GM18870 (cell line): Measurements from ENCODE around the gene CTNNA3.

ENCODE experiments used
- ATAC-seq: cut with Tn5 transposase; IDR thresholded peaks from one replicate; pipeline ENCODE4 v1.9.1; 2021; ENCODE audit warnings: moderate library complexity; ENCODE audit not compliant: unreplicated experiment

CTNNA3 gene

DNA sequence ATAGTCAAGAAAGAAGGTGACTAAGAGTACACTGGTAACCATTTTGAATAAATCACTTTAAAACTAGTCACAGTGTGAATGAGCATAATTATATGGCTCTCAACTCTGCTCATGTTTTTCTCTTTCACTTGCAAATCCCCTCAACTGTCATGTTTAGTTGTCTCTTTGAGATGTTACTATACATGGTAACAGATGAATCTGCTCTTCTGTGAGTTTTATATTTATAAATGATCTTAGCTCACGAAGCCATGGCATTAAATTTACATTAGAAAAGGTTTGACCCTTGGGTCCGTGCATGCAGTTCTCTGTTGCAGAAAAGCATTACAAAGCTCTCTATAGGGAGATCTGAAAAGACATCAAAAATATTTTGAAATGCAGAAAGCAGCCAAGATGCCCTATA lies 803.1 kb downstream of the CTNNA3 start:
- no peak for ATAC-seq

DNA sequence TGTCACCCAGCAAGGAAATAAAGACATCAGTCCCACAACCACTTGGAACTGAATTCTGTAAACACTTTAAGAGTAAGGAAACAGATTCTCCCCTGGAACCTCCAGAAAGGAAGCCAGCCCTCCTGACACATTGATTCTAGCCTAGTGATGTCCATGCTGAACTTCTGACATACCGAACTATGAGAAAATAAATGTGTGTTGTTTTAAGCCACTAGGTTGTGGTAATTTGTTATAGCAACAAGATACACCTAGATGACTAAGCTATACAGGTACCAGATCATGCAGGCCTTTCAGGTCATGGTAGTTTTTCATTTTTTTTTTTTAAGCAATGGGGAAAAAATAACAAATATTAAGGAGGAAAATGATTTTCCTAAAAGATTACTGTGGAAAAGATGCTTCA lies 807.8 kb downstream of the CTNNA3 start:
- ATAC-seq: no peak

DNA sequence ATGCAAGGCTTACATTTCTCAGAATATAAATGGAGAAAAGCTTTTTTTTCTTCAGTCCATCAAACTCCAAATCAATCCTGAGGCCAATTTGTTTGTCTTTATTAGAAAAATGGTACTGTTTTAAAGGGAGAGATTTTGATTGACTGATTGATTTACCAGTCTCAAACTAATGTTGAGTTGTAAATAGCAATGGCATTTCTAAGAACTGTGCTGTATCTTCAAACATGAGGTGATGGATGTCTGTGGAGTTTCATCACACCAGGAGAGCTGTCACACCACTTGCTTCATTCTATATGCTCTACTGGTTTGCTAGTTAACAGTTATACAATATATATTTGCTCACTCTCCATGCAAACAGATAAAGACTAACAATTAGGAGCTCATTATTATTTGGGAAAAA lies 809.1 kb downstream of the CTNNA3 start:
- no peak for ATAC-seq

DNA sequence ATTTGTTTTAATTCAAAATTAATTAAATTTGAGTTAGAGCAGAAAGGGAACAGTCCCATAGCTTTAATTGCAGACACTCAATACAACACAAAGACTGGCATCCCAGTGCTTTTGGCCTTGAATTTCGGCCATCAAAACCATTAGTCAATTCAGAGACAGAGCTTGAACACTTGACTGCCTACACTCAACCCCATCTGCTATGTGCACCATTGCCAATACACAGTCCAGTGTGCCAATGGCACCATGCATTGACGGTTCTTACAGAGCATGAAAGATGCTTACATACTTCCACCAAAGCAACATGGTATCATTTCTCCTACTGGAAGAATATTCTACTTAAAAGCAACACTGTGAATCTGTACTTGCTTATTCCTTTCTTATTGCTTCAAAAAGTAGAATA lies 813.7 kb downstream of the CTNNA3 start:
- no peak for ATAC-seq

DNA sequence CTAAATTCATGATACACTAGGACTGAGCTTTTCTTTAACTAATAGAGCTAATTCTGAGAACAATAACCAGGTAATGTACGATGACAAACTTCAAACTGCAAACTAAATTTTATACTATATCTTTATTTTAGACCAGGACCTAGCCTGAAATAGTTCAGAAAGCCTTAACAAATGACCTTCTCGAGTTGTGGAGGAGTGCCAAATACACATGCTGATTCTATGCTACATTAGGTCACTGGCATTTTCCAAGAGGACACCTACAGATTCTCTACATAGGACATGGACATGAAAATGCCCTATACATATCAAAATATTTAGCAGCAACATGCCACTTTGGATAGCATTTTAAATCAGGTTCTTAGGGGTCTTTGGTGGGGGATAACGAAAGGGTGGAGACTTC lies 814.2 kb downstream of the CTNNA3 start:
- ATAC-seq: no peak

DNA sequence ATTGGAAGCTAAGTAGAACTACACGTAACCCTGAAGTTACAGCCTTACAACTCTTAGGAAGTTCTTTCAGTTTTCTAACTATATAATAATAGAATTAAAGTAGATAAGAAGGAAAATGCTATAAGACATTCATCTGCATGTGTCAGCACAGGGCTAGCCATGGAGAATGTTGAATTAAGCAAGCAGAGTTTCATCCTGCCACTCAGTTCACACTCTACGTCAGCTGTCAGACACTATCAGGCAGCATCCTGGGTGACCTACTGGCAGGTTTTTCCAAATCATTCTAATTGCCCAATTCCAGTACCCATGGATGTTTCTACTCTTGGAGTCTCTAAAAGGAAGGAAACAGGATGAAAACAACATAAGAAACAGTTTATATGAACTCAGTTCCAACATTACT lies 815.2 kb downstream of the CTNNA3 start:
- ATAC-seq: no peak

DNA sequence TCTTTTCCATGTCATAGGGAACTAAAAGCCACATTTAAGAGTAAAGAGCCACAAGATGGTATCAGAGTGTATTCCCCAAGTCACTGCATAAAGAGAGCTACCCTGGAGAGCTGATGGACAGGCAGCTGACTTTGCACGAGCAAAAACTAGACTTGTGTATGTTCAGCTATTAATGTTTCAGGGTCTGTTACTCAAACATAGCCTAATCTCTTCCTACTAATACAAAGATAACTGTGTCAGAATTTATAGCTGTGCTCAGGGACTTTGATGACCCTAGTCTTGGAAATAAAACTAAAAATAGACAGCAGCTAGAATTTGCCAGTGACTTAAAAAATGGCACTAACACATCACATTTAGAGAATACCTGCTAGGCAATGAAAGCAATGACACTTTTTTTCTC lies 815.7 kb downstream of the CTNNA3 start:
- no peak for ATAC-seq

DNA sequence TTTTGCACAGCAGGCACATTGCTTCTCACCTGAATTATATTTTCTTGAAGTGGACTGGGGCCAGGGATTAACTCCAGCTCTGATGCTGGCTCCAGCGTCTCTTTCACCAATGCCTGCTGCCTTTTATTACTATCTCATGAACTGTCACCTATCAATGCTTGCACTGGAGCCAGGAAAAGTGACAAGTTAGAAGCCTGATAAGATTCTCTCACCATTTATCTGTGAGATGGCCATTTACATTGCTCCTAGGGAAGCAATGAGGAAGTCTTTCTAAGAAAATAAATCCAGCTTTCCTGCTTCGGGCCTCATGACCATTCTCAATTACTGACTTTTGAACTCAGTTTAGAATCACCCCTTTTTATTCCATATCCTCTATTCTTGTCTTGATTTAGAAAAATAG lies 818.6 kb downstream of the CTNNA3 start:
- ATAC-seq: no peak

DNA sequence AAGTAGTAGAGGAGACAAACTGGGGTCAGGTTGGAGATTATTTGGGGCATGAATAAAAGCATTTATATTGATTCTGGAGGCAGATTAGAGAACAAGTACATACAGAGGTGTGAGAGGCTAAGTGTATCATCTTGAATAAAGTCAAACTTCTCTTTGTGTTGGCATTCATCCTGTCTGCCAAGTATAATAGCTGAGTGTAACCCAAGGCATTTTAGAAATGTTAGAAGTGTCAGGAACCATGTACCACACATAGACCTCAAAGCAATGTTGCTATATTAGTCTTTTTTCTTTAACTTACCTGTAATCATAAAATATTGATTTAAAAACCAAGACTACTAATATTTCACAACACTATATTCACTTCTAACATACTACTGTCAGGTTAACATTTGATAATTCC lies 826.4 kb downstream of the CTNNA3 start:
- ATAC-seq: no peak

DNA sequence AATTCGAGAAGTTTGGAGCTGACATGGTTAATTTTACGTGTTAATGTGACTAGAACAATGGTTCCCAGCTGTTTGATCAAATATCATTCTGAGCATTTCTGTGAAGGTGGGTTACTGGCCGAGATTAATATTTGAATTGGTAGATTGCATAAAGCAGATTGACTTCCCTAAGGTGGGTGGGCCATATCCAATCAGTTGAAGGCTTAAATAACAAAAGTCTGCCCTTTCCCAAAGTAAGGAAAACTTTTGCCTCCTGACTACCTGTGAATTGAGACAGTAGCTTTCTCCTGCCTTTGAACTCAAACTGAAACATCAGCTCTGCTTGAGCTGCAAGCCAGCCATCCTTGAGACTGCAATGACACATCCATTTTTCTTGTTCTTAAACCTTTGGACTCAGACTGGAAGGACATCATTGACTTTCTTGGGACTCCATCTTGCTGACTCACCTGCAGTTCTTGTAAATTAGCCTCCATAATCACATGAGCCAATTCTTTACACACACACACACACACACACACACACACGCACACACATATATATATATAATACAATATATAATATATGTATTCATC lies 833.2 kb downstream of the CTNNA3 start:
- ATAC-seq: no peak

DNA sequence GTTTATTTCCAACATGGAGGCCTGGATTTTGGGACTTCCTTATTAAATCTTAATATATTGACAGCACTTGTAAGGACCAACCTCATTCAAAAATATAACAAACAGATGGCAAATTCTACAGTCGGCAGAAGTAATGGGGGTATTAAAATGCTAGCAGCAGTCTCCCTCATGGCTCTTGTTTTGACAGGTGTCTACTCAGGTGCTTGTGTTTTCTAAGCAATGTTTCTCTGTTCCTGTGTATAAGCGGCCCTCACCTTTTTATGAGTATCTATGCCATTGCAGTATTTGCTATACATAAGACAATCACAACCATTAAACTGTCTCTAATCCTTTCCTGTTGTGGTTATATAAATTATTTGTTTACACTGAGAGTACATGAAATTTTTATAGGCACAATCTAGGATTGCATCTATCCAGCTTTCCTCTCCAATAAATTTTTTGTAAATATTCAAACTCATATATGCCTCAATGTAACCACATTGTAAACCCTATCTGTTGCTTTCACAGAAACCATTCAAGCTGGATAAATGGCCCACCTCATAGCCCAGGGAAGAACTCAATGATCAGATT lies 835.5 kb downstream of the CTNNA3 start:
- ATAC-seq: no peak

DNA sequence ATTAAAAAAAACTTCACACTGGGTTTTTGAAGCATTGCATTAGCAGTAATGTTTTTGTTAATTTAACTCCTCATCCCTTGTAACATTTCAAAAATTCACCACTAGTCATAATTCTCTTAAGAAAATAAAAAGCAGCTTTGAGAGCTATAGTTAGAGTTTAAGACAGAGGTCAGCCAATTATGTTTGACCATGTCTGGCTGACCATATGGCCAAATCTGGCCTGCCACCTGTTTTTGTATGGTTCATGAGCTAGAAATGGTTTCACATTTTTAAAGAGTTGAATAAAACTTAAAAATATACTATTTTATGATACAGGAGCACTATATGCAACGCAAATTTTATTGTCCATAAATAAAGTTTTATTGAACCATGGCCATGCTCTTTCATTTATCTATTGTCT lies 843.2 kb downstream of the CTNNA3 start:
- no peak for ATAC-seq

DNA sequence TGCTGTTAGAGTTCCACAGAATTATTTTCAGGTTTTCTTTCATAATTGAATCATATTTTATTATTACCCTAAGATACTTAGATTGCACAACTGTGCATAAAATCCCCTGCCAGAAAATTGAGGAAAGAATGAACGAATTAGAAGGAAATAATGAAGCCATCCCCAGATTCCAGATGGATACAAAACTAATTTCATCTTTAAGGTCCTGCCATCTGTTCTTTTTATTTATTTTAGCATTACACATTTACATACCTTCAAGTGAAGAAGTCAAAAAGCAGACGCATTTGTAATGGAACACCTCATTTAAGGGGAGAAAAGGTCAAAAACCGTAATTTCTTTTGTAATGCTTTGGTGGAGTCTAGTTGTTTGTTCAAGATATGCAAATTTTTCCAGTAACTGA lies 847.1 kb downstream of the CTNNA3 start:
- no peak for ATAC-seq

DNA sequence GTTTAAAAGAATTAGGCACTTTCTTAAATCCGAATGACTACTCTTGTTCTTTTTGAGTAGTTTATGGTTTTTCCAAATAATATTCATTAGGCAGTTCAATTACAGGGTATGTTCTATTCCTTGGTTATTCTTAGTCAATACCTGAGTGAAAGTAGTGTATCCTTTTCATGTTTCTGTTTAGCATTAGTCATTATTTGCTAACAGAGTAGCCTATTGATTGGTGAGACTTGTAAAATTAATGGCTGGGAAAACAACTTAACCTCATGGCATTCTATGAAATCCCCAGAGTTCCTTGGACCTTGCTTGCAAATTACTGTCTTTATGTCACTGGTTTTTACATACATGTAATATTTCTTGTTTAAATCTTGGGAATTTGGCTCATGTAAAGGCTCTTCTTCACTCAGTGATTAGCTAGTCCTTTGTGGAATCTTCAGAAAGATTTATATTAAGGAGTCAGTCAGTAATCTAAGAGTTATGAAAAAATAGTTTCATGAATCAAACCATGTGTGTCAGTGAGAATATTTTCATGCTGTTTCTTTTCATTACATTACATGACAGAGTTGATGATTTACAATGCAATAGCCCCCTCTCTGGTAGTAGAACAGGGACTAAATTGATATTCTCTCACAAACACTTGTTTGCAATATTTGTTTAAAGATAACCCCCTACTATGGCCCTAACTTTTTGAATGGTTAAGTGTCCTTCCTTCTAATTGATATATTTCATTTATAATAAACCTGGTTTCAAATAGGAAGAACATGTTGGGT lies 851.6 kb downstream of the CTNNA3 start:
- no peak for ATAC-seq

DNA sequence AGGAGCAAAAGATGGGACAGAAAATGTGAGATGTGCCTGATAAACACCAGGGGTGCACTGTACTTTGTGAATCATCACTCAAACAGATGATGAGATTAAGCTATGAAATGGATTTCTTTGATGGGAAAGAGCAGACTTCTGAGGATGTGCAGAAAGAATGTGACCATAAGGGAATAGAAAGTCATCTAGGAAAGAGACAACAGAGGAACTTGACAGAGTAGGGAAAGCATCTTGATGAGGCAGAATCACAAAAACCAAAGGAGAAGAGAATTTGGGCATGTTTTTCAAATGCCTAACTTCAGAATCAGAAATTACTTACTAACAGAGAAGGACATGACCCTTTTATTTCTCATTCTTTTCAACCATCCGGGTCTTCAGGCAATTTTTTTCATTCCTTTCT lies 852.6 kb downstream of the CTNNA3 start:
- ATAC-seq: no peak

DNA sequence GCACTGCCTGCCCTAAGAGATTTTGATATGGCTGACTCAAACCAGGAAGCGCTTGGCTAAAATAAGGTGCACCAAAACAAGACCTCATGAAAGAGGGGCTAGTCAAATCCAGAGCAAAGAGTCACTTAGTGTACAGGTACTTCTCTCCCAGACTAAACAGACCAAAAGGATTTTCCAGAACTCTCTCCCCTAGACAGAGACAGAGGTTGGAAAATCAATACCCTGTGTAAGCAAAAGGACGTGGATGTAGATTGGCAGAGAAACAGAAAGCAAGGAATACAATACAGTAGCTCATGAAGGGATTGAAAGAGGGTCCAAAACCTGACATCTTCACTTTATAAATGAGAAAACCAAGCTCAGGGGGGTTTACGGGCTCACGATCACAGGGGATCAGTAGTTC lies 853.1 kb downstream of the CTNNA3 start:
- ATAC-seq: no peak

DNA sequence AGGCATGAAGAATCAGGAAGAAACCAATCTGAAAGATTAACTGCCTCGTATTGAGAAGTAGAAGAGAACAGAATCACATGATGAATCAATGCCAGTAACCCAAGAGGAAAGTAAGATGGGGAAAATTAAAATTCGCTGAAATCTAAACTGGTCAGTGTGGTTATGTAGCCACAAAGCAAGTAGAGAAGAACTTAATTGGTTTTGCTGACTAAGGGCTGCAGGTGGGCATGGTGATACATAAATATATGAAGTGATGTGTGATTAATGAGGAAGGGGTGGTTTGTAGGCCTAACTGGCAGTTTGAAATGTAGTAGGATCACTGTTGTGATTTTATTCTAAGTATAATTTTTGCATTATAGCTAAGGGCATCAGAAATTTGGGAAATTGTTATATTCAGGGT lies 853.6 kb downstream of the CTNNA3 start:
- no peak for ATAC-seq

DNA sequence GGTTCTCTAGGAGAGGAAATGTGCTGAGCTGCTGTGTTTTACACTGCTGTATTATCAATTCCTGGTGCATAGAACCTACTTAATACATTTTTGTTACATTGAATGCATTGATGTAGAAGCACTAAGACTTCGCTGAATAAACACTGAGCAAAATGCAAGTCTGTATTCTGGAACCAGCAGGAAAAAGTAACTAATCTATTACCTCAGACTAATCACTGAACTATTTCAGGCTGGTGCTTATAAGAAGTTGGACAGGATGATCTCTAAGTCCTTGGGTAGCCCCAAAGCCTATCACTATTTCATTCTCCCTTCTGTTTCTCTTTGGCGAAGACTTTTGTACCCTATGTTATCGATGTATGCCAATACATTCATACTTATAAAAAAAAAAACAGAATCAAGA lies 857.3 kb downstream of the CTNNA3 start:
- no peak for ATAC-seq

DNA sequence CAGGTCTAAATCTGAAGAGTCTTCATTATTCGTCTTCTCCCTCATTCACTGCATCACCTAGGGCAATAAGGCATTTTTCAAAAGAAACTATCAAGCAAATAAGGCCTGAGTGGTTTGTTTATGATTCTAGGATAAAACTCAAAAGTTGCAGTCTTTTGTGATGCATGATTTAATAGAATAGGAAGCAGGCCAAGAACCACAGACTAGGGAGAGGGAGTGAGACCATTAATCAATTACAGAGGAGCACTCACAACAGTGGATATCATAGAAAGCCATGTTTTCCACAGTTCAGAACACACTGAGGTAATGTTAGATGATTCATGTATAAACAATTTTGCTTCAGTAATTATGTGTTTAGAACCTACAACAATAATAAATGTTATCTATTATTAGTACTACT lies 858.0 kb downstream of the CTNNA3 start:
- no peak for ATAC-seq

DNA sequence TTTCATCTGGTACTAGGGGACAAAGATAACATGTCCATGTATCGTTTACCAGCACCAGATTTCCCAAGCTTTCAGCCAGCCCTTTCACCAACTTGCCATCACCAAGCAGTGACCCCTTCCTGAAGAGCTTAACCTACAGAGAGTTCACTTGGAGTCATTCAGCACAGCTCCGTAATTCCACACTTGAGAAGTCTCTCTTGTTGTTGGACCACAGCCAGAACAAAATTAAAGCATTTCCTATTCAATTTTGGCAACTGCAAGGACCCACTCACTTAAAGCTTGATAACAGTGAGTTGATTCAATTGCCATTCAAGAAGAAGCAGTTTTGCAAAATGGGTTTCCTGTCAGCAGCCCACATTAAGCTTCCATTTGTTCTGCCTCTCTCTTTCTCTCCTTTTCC lies 858.7 kb downstream of the CTNNA3 start:
- no peak for ATAC-seq

DNA sequence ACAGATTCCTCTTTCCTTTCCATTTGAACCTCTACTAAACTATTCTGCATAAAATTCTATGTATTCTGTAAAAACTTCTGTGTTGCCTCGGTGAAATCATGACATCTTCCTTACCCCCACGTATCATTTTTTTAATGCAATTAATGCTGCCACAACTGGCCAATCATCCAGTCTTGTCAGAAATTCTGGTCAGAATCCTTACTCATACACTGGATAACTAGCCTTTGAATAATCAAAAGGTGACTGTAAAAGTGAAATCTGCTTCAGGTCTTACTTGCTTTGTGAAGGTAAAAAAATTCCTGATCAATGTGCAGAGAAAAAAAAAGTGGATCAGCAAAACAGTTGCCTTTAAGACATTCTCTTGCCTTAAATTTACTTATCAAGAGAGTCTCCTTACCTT lies 859.2 kb downstream of the CTNNA3 start:
- ATAC-seq: no peak

DNA sequence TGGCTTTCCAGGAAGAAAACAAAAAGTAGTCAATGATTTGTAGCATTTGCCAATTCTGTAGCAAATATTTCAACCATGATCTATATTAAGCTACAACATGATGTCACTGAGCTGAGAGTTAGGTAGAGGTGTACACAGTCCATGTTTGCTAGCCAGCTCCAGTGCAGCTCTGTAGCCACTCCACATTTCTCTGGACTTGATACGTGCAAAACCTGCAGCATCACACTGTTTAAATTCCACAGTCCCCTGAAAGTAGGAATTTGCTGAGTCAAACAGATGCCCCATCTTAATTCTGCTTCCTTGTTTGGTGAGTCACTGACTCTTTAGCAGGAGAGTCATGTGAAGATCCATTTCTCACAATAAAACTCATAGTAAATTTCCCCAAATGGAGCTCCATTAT lies 859.9 kb downstream of the CTNNA3 start:
- ATAC-seq: peak; percentile 42

DNA sequence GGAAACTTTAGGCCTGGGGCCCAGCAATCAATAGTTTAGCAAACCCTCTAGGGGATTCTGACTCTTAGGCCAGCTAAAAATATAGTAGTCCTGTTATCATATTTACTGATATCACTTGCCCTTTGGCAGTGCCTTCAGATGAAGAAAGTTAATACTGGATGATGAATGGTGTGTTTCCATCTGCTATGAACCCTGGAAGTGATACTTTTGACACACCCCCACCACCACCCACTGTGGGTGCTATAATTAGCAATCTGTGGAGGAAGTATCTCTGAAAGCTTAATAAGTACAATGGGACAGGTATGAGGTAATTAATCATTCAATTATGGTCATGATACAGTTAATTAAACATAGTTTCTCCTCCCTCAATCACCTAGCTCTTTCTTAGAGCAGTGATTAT lies 860.6 kb downstream of the CTNNA3 start:
- peak; percentile 35 for ATAC-seq
